DOHH2 (cell line): ENCODE results near the gene GPR108.

Experiments
- EZH2phosphoT487 ChIP-seq: fragments of 200-600 bp; sonication (generic); IDR thresholded peaks from 2 replicates; pipeline ENCODE4 v1.6.1; 2017; ENCODE audit warnings: borderline replicate concordance, mild to moderate bottlenecking, antibody characterized with exemption, low read length, moderate library complexity, mixed read lengths
- TF ChIP-seq, protein P1 (sequence below): fragments of 200-600 bp; sonication (generic); IDR thresholded peaks from one replicate; pipeline ENCODE4 v1.5.1; 2014; ENCODE audit warnings: antibody characterized with exemption, mild to moderate bottlenecking, low read depth, low read length; ENCODE audit not compliant: poor library complexity, severe bottlenecking

DNA sequence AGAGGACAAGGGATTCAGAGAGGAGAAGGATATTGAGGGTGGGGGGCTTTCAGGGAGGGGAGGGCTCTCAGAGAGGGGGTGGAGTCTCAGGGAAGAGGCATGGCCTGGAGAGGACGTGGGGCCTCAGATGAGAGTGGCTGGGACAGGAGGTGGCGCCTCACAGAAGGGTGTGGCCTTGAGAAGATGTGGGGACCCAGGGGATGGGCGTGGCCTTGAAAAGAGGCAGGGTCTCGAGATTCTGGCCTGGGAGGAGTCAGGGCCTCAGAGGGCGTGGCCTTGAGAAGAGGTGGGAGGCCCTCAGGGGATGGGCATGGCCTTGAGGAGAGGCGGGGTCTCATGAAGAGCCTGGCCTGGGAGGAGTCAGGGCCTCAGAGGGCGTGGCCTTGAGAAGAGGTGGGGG lies 43.7 kb downstream of the GPR108 start:
- TF ChIP-seq, protein P1, sequence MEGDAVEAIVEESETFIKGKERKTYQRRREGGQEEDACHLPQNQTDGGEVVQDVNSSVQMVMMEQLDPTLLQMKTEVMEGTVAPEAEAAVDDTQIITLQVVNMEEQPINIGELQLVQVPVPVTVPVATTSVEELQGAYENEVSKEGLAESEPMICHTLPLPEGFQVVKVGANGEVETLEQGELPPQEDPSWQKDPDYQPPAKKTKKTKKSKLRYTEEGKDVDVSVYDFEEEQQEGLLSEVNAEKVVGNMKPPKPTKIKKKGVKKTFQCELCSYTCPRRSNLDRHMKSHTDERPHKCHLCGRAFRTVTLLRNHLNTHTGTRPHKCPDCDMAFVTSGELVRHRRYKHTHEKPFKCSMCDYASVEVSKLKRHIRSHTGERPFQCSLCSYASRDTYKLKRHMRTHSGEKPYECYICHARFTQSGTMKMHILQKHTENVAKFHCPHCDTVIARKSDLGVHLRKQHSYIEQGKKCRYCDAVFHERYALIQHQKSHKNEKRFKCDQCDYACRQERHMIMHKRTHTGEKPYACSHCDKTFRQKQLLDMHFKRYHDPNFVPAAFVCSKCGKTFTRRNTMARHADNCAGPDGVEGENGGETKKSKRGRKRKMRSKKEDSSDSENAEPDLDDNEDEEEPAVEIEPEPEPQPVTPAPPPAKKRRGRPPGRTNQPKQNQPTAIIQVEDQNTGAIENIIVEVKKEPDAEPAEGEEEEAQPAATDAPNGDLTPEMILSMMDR = no peak
- no peak for TF ChIP-seq EZH2phosphoT487
